ENCODE results near the gene KLF7.

KLF7 gene

DNA sequence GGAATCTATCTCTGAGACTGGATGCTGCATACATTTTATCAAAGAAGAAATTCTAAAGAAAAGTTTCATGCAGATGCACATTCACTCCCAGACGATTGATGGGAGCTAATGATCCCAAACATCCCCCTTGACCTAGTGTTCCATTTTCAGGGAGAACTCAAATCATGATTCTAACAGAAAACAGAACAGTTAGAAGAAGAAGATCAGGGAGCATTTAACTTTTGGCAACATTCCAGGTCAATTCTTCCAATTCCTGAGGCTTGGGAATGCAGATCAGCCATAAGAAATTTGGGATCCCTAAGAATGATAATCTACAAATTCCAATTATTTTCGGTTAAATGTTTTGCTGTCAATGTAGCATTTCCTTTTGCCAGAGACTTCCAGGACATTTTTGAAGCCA, 129.9 kb downstream of the KLF7 start:
- DNase-seq: no peak

DNA sequence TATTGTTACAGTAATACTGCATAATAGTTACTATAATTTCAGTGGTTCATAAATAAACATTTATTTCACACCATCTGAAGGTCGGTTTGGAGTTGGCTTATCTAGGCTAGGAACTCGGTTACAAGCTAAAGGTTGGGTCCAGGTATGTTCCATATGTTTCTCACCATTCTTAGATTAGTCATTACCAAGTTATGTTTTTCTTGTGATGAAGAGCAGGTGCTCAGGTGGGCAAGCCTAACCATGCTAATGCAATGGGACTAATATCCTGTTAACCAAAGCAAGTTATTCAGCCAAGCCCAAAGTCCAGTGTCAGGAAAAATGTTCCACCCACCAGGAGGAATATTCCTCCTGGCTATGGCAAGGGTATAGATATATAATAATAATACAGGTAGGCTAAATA, 133.3 kb downstream of the KLF7 start:
- no peak for DNase-seq
